Medulla oblongata (tissue), 1 donor: ENCODE results near the gene PARP16.

Experiments used
- DNase-seq: peaks from one replicate; pipeline ENCODE4 v3.0.0-alpha.2; 2015; ENCODE audit errors: extremely low spot score

Gene PARP16

GRCh38 chr15:65277015-65277414 lies 9.7 kb downstream of the PARP16 start:
- no peak for DNase-seq

- DNase-seq = no peak
These were observed 11.0 kb downstream of the PARP16 start for GRCh38 chr15:65275728-65276126.

GRCh38 chr15:65275104-65275727 lies 11.5 kb downstream of the PARP16 start:
- DNase-seq = no peak

GRCh38 chr15:65270811-65271545 lies 15.7 kb downstream of the PARP16 start:
- DNase-seq = peak; percentile 78

GRCh38 chr15:65268411-65268810 lies 18.3 kb downstream of the PARP16 start:
- DNase-seq = no peak

GRCh38 chr15:65266469-65266868 lies 20.2 kb downstream of the PARP16 start:
- DNase-seq = no peak

GRCh38 chr15:65264863-65265430 lies 21.7 kb downstream of the PARP16 start:
- no peak for DNase-seq

GRCh38 chr15:65263313-65263712 lies 23.4 kb downstream of the PARP16 start:
- no peak for DNase-seq

GRCh38 chr15:65260968-65261367 lies 25.7 kb downstream of the PARP16 start:
- no peak for DNase-seq

- no peak for DNase-seq
These were observed 27.3 kb downstream of the PARP16 start for GRCh38 chr15:65259367-65259797.

- DNase-seq = no peak
These were observed 28.1 kb downstream of the PARP16 start for GRCh38 chr15:65258375-65259262.

- DNase-seq = no peak
These were observed 31.1 kb downstream of the PARP16 start for GRCh38 chr15:65255486-65256140.

- DNase-seq = no peak
These were observed 31.9 kb downstream of the PARP16 start for GRCh38 chr15:65254758-65255157.

- no peak for DNase-seq
These were observed 32.3 kb downstream of the PARP16 start for GRCh38 chr15:65254356-65254755.

- DNase-seq = no peak
These were observed 37.0 kb downstream of the PARP16 start for GRCh38 chr15:65249641-65250040.

GRCh38 chr15:65248511-65249255 lies 38.0 kb downstream of the PARP16 start:
- no peak for DNase-seq

GRCh38 chr15:65246939-65247338 lies 39.7 kb downstream of the PARP16 start:
- no peak for DNase-seq

GRCh38 chr15:65246026-65246714 lies 40.5 kb downstream of the PARP16 start:
- DNase-seq = no peak

- no peak for DNase-seq
These were observed 41.4 kb downstream of the PARP16 start for GRCh38 chr15:65245096-65245856.
